ENCODE results near the gene SLC13A2.
"Not testable (repeated sequence)": the region's sequence is repeated elsewhere in the genome, so short reads cannot be mapped to it uniquely, and the experiment has no call there.

The SLC13A2 gene

GRCh38 chr17:28473542-28473941, at the start of gene SLC13A2:
Gene SLC13A2, plus strand, starts transcription at chr17:28473644. Its CDS starts 69 bp downstream, at chr17:28473713.
- Mint-ChIP-seq H3K4me1 (peaks cover 10% of the 10 kb centered on the region), H3K4me3 (no peak within 1 kb of the TSS), H3K27ac (no peak within 1 kb of the TSS), H3K27me3 (no peaks in the 10 kb centered on the region), H3K9me3 (no peaks in the 10 kb centered on the region), H3K36me3 (ENCODE audit: low read depth) (no peaks in the 10 kb centered on the region)
- DNase-seq (no peak), ATAC-seq (no peak)

- H3K36me3 Mint-ChIP-seq (ENCODE audit: low read depth): no peaks in the 10 kb centered on the region
- ATAC-seq (no peak), DNase-seq (no peak)
- H3K4me3 Mint-ChIP-seq: no peak overlapping the region
- no peaks in the 10 kb centered on the region for H3K4me1 Mint-ChIP-seq
- no peaks in the 10 kb centered on the region for H3K27me3 Mint-ChIP-seq
- no peak overlapping the region for H3K27ac Mint-ChIP-seq
- H3K9me3 Mint-ChIP-seq: no peaks in the 10 kb centered on the region
These were observed 48.2 kb upstream of the SLC13A2 start for GRCh38 chr17:28425206-28425605.

- DNase-seq: no peak
- Mint-ChIP-seq H3K4me1 (no peaks in the 10 kb centered on the region), H3K27ac (no peak overlapping the region), H3K4me3 (no peak overlapping the region), H3K36me3 (ENCODE audit: low read depth) (no peaks in the 10 kb centered on the region), H3K9me3 (no peaks in the 10 kb centered on the region), H3K27me3 (no peaks in the 10 kb centered on the region)
- ATAC-seq: no peak
These were observed 47.3 kb upstream of the SLC13A2 start for GRCh38 chr17:28426081-28426519.

- Mint-ChIP-seq H3K4me3 (no peak overlapping the region), H3K27me3 (no peaks in the 10 kb centered on the region), H3K9me3 (no peaks in the 10 kb centered on the region), H3K27ac (no peak overlapping the region), H3K4me1 (no peaks in the 10 kb centered on the region), H3K36me3 (ENCODE audit: low read depth) (no peaks in the 10 kb centered on the region)
- DNase-seq: no peak
- no peak for ATAC-seq
These were observed 46.1 kb upstream of the SLC13A2 start for GRCh38 chr17:28427371-28427770.

GRCh38 chr17:28427982-28428381, 45.5 kb upstream of the SLC13A2 start:
- H3K4me1 Mint-ChIP-seq; ATAC-seq; H3K4me3 Mint-ChIP-seq; H3K27me3 Mint-ChIP-seq; H3K36me3 Mint-ChIP-seq (ENCODE audit: low read depth); DNase-seq; H3K9me3 Mint-ChIP-seq; H3K27ac Mint-ChIP-seq: not testable (repeated sequence)

- H3K4me3 Mint-ChIP-seq: no peak overlapping the region
- H3K9me3 Mint-ChIP-seq: no peaks in the 10 kb centered on the region
- H3K4me1 Mint-ChIP-seq: no peaks in the 10 kb centered on the region
- no peak for DNase-seq
- no peaks in the 10 kb centered on the region for H3K36me3 Mint-ChIP-seq (ENCODE audit: low read depth)
- peaks cover 12% of the 10 kb centered on the region for H3K27me3 Mint-ChIP-seq
- no peak for ATAC-seq
- no peak overlapping the region for H3K27ac Mint-ChIP-seq
These were observed 39.7 kb upstream of the SLC13A2 start for GRCh38 chr17:28433721-28434120.

GRCh38 chr17:28434326-28434725, 39.1 kb upstream of the SLC13A2 start:
- H3K27me3 Mint-ChIP-seq: peaks cover 14% of the 10 kb centered on the region
- not testable (repeated sequence) for H3K4me1 Mint-ChIP-seq; ATAC-seq; H3K9me3 Mint-ChIP-seq; H3K4me3 Mint-ChIP-seq; H3K27ac Mint-ChIP-seq; H3K36me3 Mint-ChIP-seq (ENCODE audit: low read depth); DNase-seq

GRCh38 chr17:28443901-28444638, 29.4 kb upstream of the SLC13A2 start:
- DNase-seq (no peak), ATAC-seq (no peak)
- no peaks in the 10 kb centered on the region for H3K4me1 Mint-ChIP-seq
- no peak overlapping the region for H3K27ac Mint-ChIP-seq
- peaks cover 12% of the 10 kb centered on the region for H3K27me3 Mint-ChIP-seq
- H3K36me3 Mint-ChIP-seq (ENCODE audit: low read depth): no peaks in the 10 kb centered on the region
- H3K9me3 Mint-ChIP-seq: no peaks in the 10 kb centered on the region
- H3K4me3 Mint-ChIP-seq: no peak overlapping the region

- Mint-ChIP-seq H3K4me1 (no peaks in the 10 kb centered on the region), H3K4me3 (no peak overlapping the region), H3K27ac (no peak overlapping the region), H3K36me3 (ENCODE audit: low read depth) (no peaks in the 10 kb centered on the region), H3K9me3 (peaks cover 5% of the 10 kb centered on the region), H3K27me3 (peaks cover 11% of the 10 kb centered on the region)
- no peak for DNase-seq
- ATAC-seq: no peak
These were observed 26.6 kb upstream of the SLC13A2 start for GRCh38 chr17:28446716-28447395.

- H3K27ac Mint-ChIP-seq: no peak overlapping the region
- ATAC-seq (no peak), DNase-seq (no peak)
- H3K4me1 Mint-ChIP-seq: no peaks in the 10 kb centered on the region
- peaks cover 11% of the 10 kb centered on the region for H3K27me3 Mint-ChIP-seq
- H3K9me3 Mint-ChIP-seq: peaks cover 5% of the 10 kb centered on the region
- H3K36me3 Mint-ChIP-seq (ENCODE audit: low read depth): no peaks in the 10 kb centered on the region
- H3K4me3 Mint-ChIP-seq: no peak overlapping the region
These were observed 26.1 kb upstream of the SLC13A2 start for GRCh38 chr17:28447396-28447760.

- Mint-ChIP-seq H3K36me3 (ENCODE audit: low read depth) (no peaks in the 10 kb centered on the region), H3K4me3 (no peak overlapping the region), H3K27me3 (peaks cover 6% of the 10 kb centered on the region), H3K27ac (no peak overlapping the region), H3K9me3 (peaks cover 5% of the 10 kb centered on the region), H3K4me1 (no peaks in the 10 kb centered on the region)
- no peak for ATAC-seq
- no peak for DNase-seq
These were observed 23.6 kb upstream of the SLC13A2 start for GRCh38 chr17:28449859-28450258.

- Mint-ChIP-seq H3K4me1 (no peaks in the 10 kb centered on the region), H3K9me3 (no peaks in the 10 kb centered on the region), H3K27me3 (peaks cover 3% of the 10 kb centered on the region), H3K36me3 (ENCODE audit: low read depth) (no peaks in the 10 kb centered on the region), H3K4me3 (no peak overlapping the region), H3K27ac (no peak overlapping the region)
- no peak for DNase-seq
- no peak for ATAC-seq
These were observed 15.6 kb upstream of the SLC13A2 start for GRCh38 chr17:28457890-28458289.

GRCh38 chr17:28458881-28459280, 14.6 kb upstream of the SLC13A2 start:
- DNase-seq; H3K27ac Mint-ChIP-seq; H3K27me3 Mint-ChIP-seq; ATAC-seq; H3K4me1 Mint-ChIP-seq; H3K36me3 Mint-ChIP-seq (ENCODE audit: low read depth); H3K9me3 Mint-ChIP-seq; H3K4me3 Mint-ChIP-seq: not testable (repeated sequence)

- Mint-ChIP-seq H3K27ac (no peak overlapping the region), H3K9me3 (no peaks in the 10 kb centered on the region)
These were observed 12.5 kb upstream of the SLC13A2 start for GRCh38 chr17:28460901-28461300.

GRCh38 chr17:28466001-28466400, 7.4 kb upstream of the SLC13A2 start:
- Mint-ChIP-seq H3K36me3 (ENCODE audit: low read depth) (no peaks in the 10 kb centered on the region), H3K4me3 (no peak overlapping the region), H3K4me1 (peaks cover 7% of the 10 kb centered on the region), H3K9me3 (no peaks in the 10 kb centered on the region), H3K27ac (no peak overlapping the region), H3K27me3 (peaks cover 11% of the 10 kb centered on the region)
- no peak for ATAC-seq
- DNase-seq: no peak

More at GRCh38 chr17:28460901-28461300, 12.5 kb upstream of the SLC13A2 start:
- Mint-ChIP-seq H3K36me3 (ENCODE audit: low read depth) (no peaks in the 10 kb centered on the region), H3K4me1 (no peaks in the 10 kb centered on the region), H3K27me3 (peaks cover 8% of the 10 kb centered on the region), H3K4me3 (no peak overlapping the region)
- no peak for ATAC-seq
- no peak for DNase-seq

All from activated naive CD8-positive, alpha-beta T cell treated with anti-CD3 and anti-CD28 coated beads, Interleukin-2, amount 50 U/mL, for 24 hours (primary cell).